ES-I3 (cell line): ENCODE data around the gene KAZN.

Source experiments
- H3K36me3 ChIP-seq: 2 replicates; pipeline ENCODE4 v1.6.1; 2013; ENCODE audit warnings: mild to moderate bottlenecking, low read length, control low read depth, moderate library complexity; ENCODE audit not compliant: insufficient read depth
- H3K4me1 ChIP-seq: 2 replicates; pipeline ENCODE4 v1.6.1; 2013; ENCODE audit warnings: mild to moderate bottlenecking, control low read depth, low read length; ENCODE audit not compliant: insufficient read depth
- H3K9ac ChIP-seq: 2 replicates; pipeline ENCODE4 v1.6.1; 2013; ENCODE audit warnings: low read depth, mild to moderate bottlenecking, low read length, moderate library complexity
- H3K9me3 ChIP-seq: 2 replicates; pipeline ENCODE4 v1.6.1; 2013; ENCODE audit warnings: mild to moderate bottlenecking, low read length, moderate library complexity; ENCODE audit not compliant: control insufficient read depth, insufficient read depth

Gene KAZN

GRCh38 chr1:14873677-14874076 lies 275.2 kb downstream of the KAZN start:
- H3K36me3 ChIP-seq: no peaks in the 10 kb centered on the region
- no peak overlapping the region for H3K9ac ChIP-seq
- no peaks in the 10 kb centered on the region for H3K9me3 ChIP-seq
- H3K4me1 ChIP-seq: peaks cover 21% of the 10 kb centered on the region

GRCh38 chr1:14875524-14876509 lies 277.3 kb downstream of the KAZN start:
- Histone ChIP-seq H3K9ac (no peak overlapping the region), H3K9me3 (no peaks in the 10 kb centered on the region), H3K4me1 (peaks cover 20% of the 10 kb centered on the region), H3K36me3 (no peaks in the 10 kb centered on the region)

- Histone ChIP-seq H3K36me3 (no peaks in the 10 kb centered on the region), H3K4me1 (peaks cover 18% of the 10 kb centered on the region), H3K9me3 (no peaks in the 10 kb centered on the region), H3K9ac (no peak overlapping the region)
These were observed 278.3 kb downstream of the KAZN start for GRCh38 chr1:14876747-14877146.

- Histone ChIP-seq H3K4me1 (peaks cover 20% of the 10 kb centered on the region; the same call in 1 of the 2 replicates), H3K36me3 (no peaks in the 10 kb centered on the region), H3K9ac (no peak overlapping the region), H3K9me3 (no peaks in the 10 kb centered on the region)
These were observed 278.7 kb downstream of the KAZN start for GRCh38 chr1:14877224-14877623.

GRCh38 chr1:14878124-14878523 lies 279.6 kb downstream of the KAZN start:
- H3K36me3 ChIP-seq: no peaks in the 10 kb centered on the region
- H3K9ac ChIP-seq: no peak overlapping the region
- no peaks in the 10 kb centered on the region for H3K9me3 ChIP-seq
- H3K4me1 ChIP-seq: peaks cover 20% of the 10 kb centered on the region; the same call in 1 of the 2 replicates

GRCh38 chr1:14878951-14879350 lies 280.5 kb downstream of the KAZN start:
- H3K9me3 ChIP-seq: no peaks in the 10 kb centered on the region
- no peak overlapping the region for H3K9ac ChIP-seq
- H3K36me3 ChIP-seq: no peaks in the 10 kb centered on the region
- peaks cover 20% of the 10 kb centered on the region; the same call in 1 of the 2 replicates for H3K4me1 ChIP-seq

GRCh38 chr1:14880456-14881316 lies 282.2 kb downstream of the KAZN start:
- no peak overlapping the region for H3K9ac ChIP-seq
- no peaks in the 10 kb centered on the region for H3K9me3 ChIP-seq
- H3K4me1 ChIP-seq: peaks cover 17% of the 10 kb centered on the region; the same call in 1 of the 2 replicates
- no peaks in the 10 kb centered on the region for H3K36me3 ChIP-seq

GRCh38 chr1:14881775-14882672 lies 283.5 kb downstream of the KAZN start:
- Histone ChIP-seq H3K9me3 (no peaks in the 10 kb centered on the region), H3K4me1 (peaks cover 8% of the 10 kb centered on the region; the same call in 1 of the 2 replicates), H3K9ac (no peak overlapping the region), H3K36me3 (no peaks in the 10 kb centered on the region)

- H3K9ac ChIP-seq: no peak overlapping the region
- H3K36me3 ChIP-seq: no peaks in the 10 kb centered on the region
- no peaks in the 10 kb centered on the region for H3K9me3 ChIP-seq
- peaks cover 8% of the 10 kb centered on the region; the same call in 1 of the 2 replicates for H3K4me1 ChIP-seq
These were observed 286.2 kb downstream of the KAZN start for GRCh38 chr1:14884614-14885175.

- Histone ChIP-seq H3K36me3 (no peaks in the 10 kb centered on the region), H3K9ac (no peak overlapping the region), H3K4me1 (peaks cover under 1% of the 10 kb centered on the region; the same call in 1 of the 2 replicates), H3K9me3 (no peaks in the 10 kb centered on the region)
These were observed 288.6 kb downstream of the KAZN start for GRCh38 chr1:14887044-14887566.

GRCh38 chr1:14887764-14888350 lies 289.4 kb downstream of the KAZN start:
- Histone ChIP-seq H3K9me3 (no peaks in the 10 kb centered on the region), H3K36me3 (no peaks in the 10 kb centered on the region), H3K4me1 (no peaks in the 10 kb centered on the region), H3K9ac (no peak overlapping the region)

- no peaks in the 10 kb centered on the region for H3K36me3 ChIP-seq
- no peak overlapping the region for H3K9ac ChIP-seq
- H3K9me3 ChIP-seq: no peaks in the 10 kb centered on the region
- no peaks in the 10 kb centered on the region for H3K4me1 ChIP-seq
These were observed 289.9 kb downstream of the KAZN start for GRCh38 chr1:14888374-14888773.
